Cardiac muscle cell (in vitro differentiated cells and primary cell): ENCODE results near the gene ZKSCAN5. TPM values are rescaled to one million over a fixed set of nuclear protein-coding genes. Genes with fewer than 3 reads are reported as not detected.
"Not testable (repeated sequence)": the region's sequence is repeated elsewhere in the genome, so short reads cannot be mapped to it uniquely, and the experiment has no call there.

Experiments used
- DNase-seq, 2 donors: peaks; one replicate each; pipeline versions ENCODE4 v3.0.0 to v3.0.0-alpha.2; 2010 to 2017; ENCODE audit warnings: low read depth in 1 of 2, low spot score in 1 of 2
- H3K27ac ChIP-seq: fragments of 200-600 bp; sonication (generic); 2 replicates; pipeline ENCODE4 v1.5.1; 2016
- H3K27me3 ChIP-seq: fragments of 200-600 bp; sonication (generic); 2 replicates; pipeline ENCODE4 v1.6.0; 2016; ENCODE audit warnings: control low read depth
- H3K36me3 ChIP-seq: fragments of 200-600 bp; sonication (generic); 2 replicates; pipeline ENCODE4 v1.5.1; 2016; ENCODE audit warnings: control low read depth
- H3K4me1 ChIP-seq: fragments of 200-600 bp; sonication (generic); 2 replicates; pipeline ENCODE4 v1.8.1; 2017; ENCODE audit warnings: low read depth, mild to moderate bottlenecking, mixed run types
- H3K4me3 ChIP-seq: fragments of 200-600 bp; sonication (generic); 2 replicates; pipeline ENCODE4 v1.5.1; 2016; ENCODE audit warnings: mild to moderate bottlenecking
- H3K9me3 ChIP-seq: fragments of 200-600 bp; sonication (generic); 2 replicates; pipeline ENCODE4 v1.5.1; 2017; ENCODE audit warnings: low read depth, mild to moderate bottlenecking, control low read depth
- CTCF ChIP-seq: IDR thresholded peaks from 2 replicates; pipeline ENCODE4 v1.5.1; 2012; ENCODE audit warnings: low read depth, mild to moderate bottlenecking, low read length
- polyA plus RNA-seq: library from polyadenylated mRNA; unstranded; fragments of >200 nt; fragmentation: Nextera tagmentation; extraction: Ambion mirVana; gene quantifications from 2 replicates; pipeline ENCODE4 v1.2.1, GENCODE V29; 2016
- total RNA-seq: library from RNA; depleted of rRNA; stranded (reverse); fragments of >200 nt; gene quantifications from 2 replicates; pipeline ENCODE4 v1.2.3, GENCODE V29; 2016

ZKSCAN5 gene
- total and polyA plus RNA-seq, 2 experiments from 2014 or later, result 6.2 to 17.6 TPM

GRCh38 chr7:99571768-99572167 is 67.3 kb downstream of the ZKSCAN5 start:
- Histone ChIP-seq H3K27ac (no peak overlapping the region), H3K4me1 (no peaks in the 10 kb centered on the region), H3K9me3 (no peaks in the 10 kb centered on the region), H3K27me3 (no peaks in the 10 kb centered on the region), H3K36me3 (peaks cover 38% of the 10 kb centered on the region), H3K4me3 (no peak overlapping the region)
- no peak for TF ChIP-seq CTCF
- DNase-seq, result no peak

GRCh38 chr7:99573257-99573656 is 68.8 kb downstream of the ZKSCAN5 start:
- no peaks in the 10 kb centered on the region for H3K27me3 ChIP-seq
- peak overlapping the region; percentile 6 for H3K27ac ChIP-seq
- no peaks in the 10 kb centered on the region for H3K4me1 ChIP-seq
- no peak for TF ChIP-seq CTCF
- H3K9me3 ChIP-seq, result no peaks in the 10 kb centered on the region
- H3K36me3 ChIP-seq, result peaks cover 38% of the 10 kb centered on the region
- no peak overlapping the region for H3K4me3 ChIP-seq
- DNase-seq, result no peak

GRCh38 chr7:99576251-99576650 is 71.8 kb downstream of the ZKSCAN5 start:
- no peak overlapping the region for H3K4me3 ChIP-seq
- H3K4me1 ChIP-seq, result no peaks in the 10 kb centered on the region
- no peak for DNase-seq
- no peaks in the 10 kb centered on the region for H3K9me3 ChIP-seq
- peaks cover 22% of the 10 kb centered on the region for H3K36me3 ChIP-seq
- TF ChIP-seq CTCF, result no peak
- H3K27me3 ChIP-seq, result no peaks in the 10 kb centered on the region
- H3K27ac ChIP-seq, result no peak overlapping the region

GRCh38 chr7:99579281-99579955 is 75.0 kb downstream of the ZKSCAN5 start:
- no peaks in the 10 kb centered on the region for H3K27me3 ChIP-seq
- H3K4me1 ChIP-seq, result no peaks in the 10 kb centered on the region
- no peak for DNase-seq
- no peak for TF ChIP-seq CTCF
- no peaks in the 10 kb centered on the region for H3K9me3 ChIP-seq
- H3K36me3 ChIP-seq, result no peaks in the 10 kb centered on the region
- no peak overlapping the region for H3K27ac ChIP-seq
- H3K4me3 ChIP-seq, result peak overlapping the region; percentile 42

GRCh38 chr7:99579956-99580777 is 75.7 kb downstream of the ZKSCAN5 start:
- Histone ChIP-seq H3K9me3 (no peaks in the 10 kb centered on the region), H3K4me3 (peak overlapping the region; percentile 42), H3K27me3 (no peaks in the 10 kb centered on the region), H3K4me1 (no peaks in the 10 kb centered on the region), H3K27ac (peak overlapping the region; percentile 20), H3K36me3 (no peaks in the 10 kb centered on the region)
- peak; percentile 45 for TF ChIP-seq CTCF
- peak; percentile 35 to 86 for DNase-seq

GRCh38 chr7:99580778-99581332 is 76.4 kb downstream of the ZKSCAN5 start:
- H3K27me3 ChIP-seq, H3K36me3 ChIP-seq, H3K4me1 ChIP-seq, H3K9me3 ChIP-seq, DNase-seq: not testable (repeated sequence)
- Histone ChIP-seq H3K27ac (peak overlapping the region; percentile 20), H3K4me3 (peak overlapping the region; percentile 42)
